T-cell (primary cell): ENCODE measurements around the gene TMEM87B. TPM values are rescaled to one million over a fixed set of nuclear protein-coding genes. Genes with fewer than 3 reads are reported as not detected.

Experiments
- ATAC-seq, 4 experiments: fragments of 200-7000 bp in 3 of 4; fragments of 150-1000 bp in 1 of 4; cut with Tn5 transposase; replicated peaks in 1 of 4; 1 replicate in 3 of 4; 2 replicates in 1 of 4; pipeline ENCODE4 v1.10.0; 2021; ENCODE audit warnings: moderate library complexity in 3 of 4, mild to moderate bottlenecking in 2 of 4, moderate number of reproducible peaks in 1 of 4
- CTCF ChIA-PET, 2 donors: fragments of 300-600 bp; sonication (Branson Sonifier 250); formaldehyde crosslinking; loops; one replicate each; lab custom pipeline; 2022; ENCODE audit warnings: antibody characterized with exemption in 2 of 2; lab: Charles Lee
- POLR2A ChIA-PET, 2 donors: fragments of 300-600 bp; sonication (Branson Sonifier 250); formaldehyde crosslinking; loops; one replicate each; lab custom pipeline; 2022; ENCODE audit warnings: antibody characterized with exemption in 2 of 2; lab: Charles Lee
- DNase-seq, 35 experiments: peaks; one replicate each; pipeline versions ENCODE4 v3.0.0 to v3.0.0-alpha.2; 2013 to 2023
- H3K27ac ChIP-seq: one replicate; pipeline ENCODE4 v1.5.1; 2013; ENCODE audit warnings: low read length
- H3K27me3 ChIP-seq, 2 experiments: replicated peaks in 1 of 2; 1 replicate in 1 of 2; 2 replicates in 1 of 2; pipeline versions ENCODE4 v1.6.1 to v1.7.0; 2013; ENCODE audit warnings: low read length in 1 of 2, mixed read lengths in 1 of 2; ENCODE audit not compliant: control insufficient read depth in 2 of 2, insufficient read depth in 2 of 2; ENCODE audit errors: extremely low read depth in 1 of 2
- H3K36me3 ChIP-seq, 2 donors: 1 replicate in 1 of 2; 2 replicates in 1 of 2; pipeline versions ENCODE4 v1.6.1 to v1.7.0; 2013; ENCODE audit warnings: low read length in 1 of 2; ENCODE audit not compliant: control insufficient read depth in 2 of 2, insufficient read depth in 1 of 2; ENCODE audit errors: extremely low read depth in 1 of 2
- H3K4me1 ChIP-seq, 2 experiments: 1 replicate in 1 of 2; 2 replicates in 1 of 2; pipeline versions ENCODE4 v1.6.1 to v1.7.0; 2013; ENCODE audit warnings: low read length in 2 of 2, mixed read lengths in 1 of 2; ENCODE audit not compliant: insufficient read depth in 2 of 2, control insufficient read depth in 1 of 2; ENCODE audit errors: extremely low read depth in 1 of 2
- H3K4me3 ChIP-seq, 2 donors: 1 replicate in 1 of 2; 2 replicates in 1 of 2; pipeline versions ENCODE4 v1.5.1 to v1.7.0; 2013; ENCODE audit warnings: mild to moderate bottlenecking in 2 of 2, low read length in 1 of 2, moderate library complexity in 1 of 2; ENCODE audit not compliant: control insufficient read depth in 1 of 2; ENCODE audit errors: extremely low read depth in 1 of 2
- H3K9me3 ChIP-seq: 2 replicates; pipeline ENCODE4 v1.7.0; 2013
- H3K27ac Mint-ChIP-seq, 2 donors: one replicate each; pipeline ENCODE4 v1.8.0; 2020 to 2021; ENCODE audit warnings: mild to moderate bottlenecking in 2 of 2, mixed read lengths in 2 of 2
- H3K27me3 Mint-ChIP-seq, 2 donors: one replicate each; pipeline ENCODE4 v1.8.0; 2021 to 2022; ENCODE audit warnings: mixed read lengths in 2 of 2
- H3K36me3 Mint-ChIP-seq: one replicate; pipeline ENCODE4 v1.8.0; 2021; ENCODE audit warnings: mixed read lengths
- H3K4me1 Mint-ChIP-seq, 3 donors: one replicate each; pipeline ENCODE4 v1.8.0; 2020 to 2022; ENCODE audit warnings: mixed read lengths in 3 of 3, mild to moderate bottlenecking in 1 of 3
- H3K4me3 Mint-ChIP-seq, 3 donors: one replicate each; pipeline ENCODE4 v1.8.0; 2020 to 2022; ENCODE audit warnings: mild to moderate bottlenecking in 3 of 3, mixed read lengths in 3 of 3, moderate library complexity in 3 of 3
- H3K9me3 Mint-ChIP-seq, 3 donors: one replicate each; pipeline ENCODE4 v1.8.0; 2020 to 2022; ENCODE audit warnings: mixed read lengths in 3 of 3
- WGBS: methylation state at CpG from one replicate; pipeline ENCODE4 v1.1.5; 2013; ENCODE audit warnings: missing lambda C conversion rate; ENCODE audit not compliant: insufficient coverage; 5-methylcytosine and 5-hydroxymethylcytosine counted together
- total RNA-seq, 35 experiments: library from RNA in 6 of 35; stranded (reverse) in 6 of 35; fragments of 120-200 nt in 1 of 35; gene quantifications; one replicate each; pipeline versions ENCODE4 v1.2.1 to v1.2.4 and lab custom pipeline; 2013 to 2026

The TMEM87B gene
- total RNA-seq, 5 donors from 2014 or later (not counting 1 experiment from before 2014, with no cell fraction given), result 16.8 to 22.7 (median 19.3) TPM

DNA sequence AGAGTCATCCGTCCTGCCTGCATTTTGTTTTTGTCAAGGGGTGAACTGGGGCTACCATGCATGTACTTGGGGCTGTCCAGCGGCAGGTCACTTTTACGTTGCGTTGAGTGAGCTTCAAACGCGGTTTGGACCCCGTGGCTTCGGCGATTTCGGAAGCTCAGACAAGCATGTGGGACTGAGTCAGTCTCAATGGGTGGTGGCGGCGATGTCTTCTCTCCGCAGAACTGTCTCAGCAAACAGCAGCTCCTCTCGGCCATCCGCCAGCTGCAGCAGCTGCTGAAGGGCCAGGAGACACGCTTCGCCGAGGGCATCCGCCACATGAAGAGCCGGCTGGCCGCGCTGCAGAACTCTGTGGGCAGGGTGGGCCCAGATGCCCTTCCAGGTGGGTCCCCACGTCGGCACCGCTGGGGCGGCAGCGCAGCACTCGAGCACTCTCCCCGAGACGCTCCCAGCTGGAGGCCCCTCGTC is 104.4 kb downstream of the TMEM87B start:
- Histone ChIP-seq H3K9me3 (no peaks in the 10 kb centered on the region), H3K36me3 (no peaks in the 10 kb centered on the region), H3K27ac (no peak overlapping the region), H3K27me3 (peaks cover 0 to 3% of the 10 kb centered on the region in 2 experiments), H3K4me3 (no peak overlapping the region), H3K4me1 (peaks cover 12 to 31% of the 10 kb centered on the region in 2 experiments)
- Mint-ChIP-seq H3K4me1 (peaks cover 28 to 30% (median 29%) of the 10 kb centered on the region in 3 donors), H3K27me3 (no peaks in the 10 kb centered on the region), H3K27ac (no peak overlapping the region), H3K36me3 (no peaks in the 10 kb centered on the region), H3K4me3 (no peak overlapping the region), H3K9me3 (no peaks in the 10 kb centered on the region)
- ChIA-PET POLR2A (no interaction called here), CTCF (no interaction called here)
- ATAC-seq, result no peak
- WGBS, result 98% methylated on average over 22 of the region's 31 CpGs
- no peak for DNase-seq

DNA sequence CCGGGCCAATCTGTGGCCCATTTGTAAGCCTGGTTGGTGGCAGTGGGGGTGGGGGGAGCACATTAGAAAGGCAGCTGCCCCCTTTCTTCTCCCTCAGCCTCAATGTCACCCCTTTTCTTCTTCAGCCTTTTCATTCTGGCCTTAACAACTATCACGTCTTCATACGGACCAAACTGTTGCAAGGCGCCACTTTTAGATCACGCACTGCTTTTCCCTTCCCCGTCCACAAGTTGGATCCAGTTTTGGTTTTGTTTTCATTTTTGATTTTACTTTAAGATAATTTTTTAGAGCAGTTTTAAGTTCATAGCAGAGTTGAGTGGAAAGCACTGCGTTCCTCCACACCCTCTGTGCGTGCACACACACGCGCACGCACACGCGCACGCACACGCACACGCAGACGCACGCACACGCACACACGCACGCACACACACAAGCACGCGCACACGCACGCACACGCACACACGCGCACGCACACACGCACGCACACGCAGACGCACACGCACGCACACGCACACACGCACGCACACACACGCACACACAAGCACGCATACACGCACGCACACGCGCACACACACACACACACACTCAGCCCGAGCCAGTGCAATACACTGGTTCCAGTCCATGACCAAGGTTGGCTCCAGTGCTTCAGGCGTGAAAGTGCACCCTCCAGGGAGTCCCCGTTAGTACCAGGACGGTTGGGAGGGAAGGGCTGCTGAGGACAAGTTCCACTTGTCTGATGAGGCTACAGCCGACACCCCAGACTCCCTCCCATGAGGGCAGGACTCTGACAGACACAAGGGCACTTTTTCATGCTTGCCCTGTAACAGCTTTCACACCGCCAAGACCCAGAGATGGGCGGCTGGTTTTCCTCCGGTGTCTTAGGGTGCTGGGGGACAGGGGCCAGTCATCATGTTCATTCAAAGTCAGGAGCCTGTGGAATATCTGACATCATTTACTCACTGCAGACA is 105.5 kb downstream of the TMEM87B start:
- H3K27ac Mint-ChIP-seq, result no peak overlapping the region
- peaks cover 18 to 19% (median 19%) of the 10 kb centered on the region in 3 donors for H3K4me1 Mint-ChIP-seq
- ATAC-seq, result no peak
- Histone ChIP-seq H3K4me3 (no peak overlapping the region), H3K36me3 (no peaks in the 10 kb centered on the region), H3K9me3 (no peaks in the 10 kb centered on the region), H3K27ac (no peak overlapping the region), H3K4me1 (peaks cover 2 to 20% of the 10 kb centered on the region in 2 experiments), H3K27me3 (peaks cover 0 to 4% of the 10 kb centered on the region in 2 experiments)
- DNase-seq, result no peak
- no peak overlapping the region for H3K4me3 Mint-ChIP-seq
- ChIA-PET POLR2A (no interaction called here), CTCF (no interaction called here)
- H3K9me3 Mint-ChIP-seq, result no peaks in the 10 kb centered on the region
- WGBS, result 96% methylated on average over 14 of the region's 52 CpGs
- H3K27me3 Mint-ChIP-seq, result no peaks in the 10 kb centered on the region
- no peaks in the 10 kb centered on the region for H3K36me3 Mint-ChIP-seq

DNA sequence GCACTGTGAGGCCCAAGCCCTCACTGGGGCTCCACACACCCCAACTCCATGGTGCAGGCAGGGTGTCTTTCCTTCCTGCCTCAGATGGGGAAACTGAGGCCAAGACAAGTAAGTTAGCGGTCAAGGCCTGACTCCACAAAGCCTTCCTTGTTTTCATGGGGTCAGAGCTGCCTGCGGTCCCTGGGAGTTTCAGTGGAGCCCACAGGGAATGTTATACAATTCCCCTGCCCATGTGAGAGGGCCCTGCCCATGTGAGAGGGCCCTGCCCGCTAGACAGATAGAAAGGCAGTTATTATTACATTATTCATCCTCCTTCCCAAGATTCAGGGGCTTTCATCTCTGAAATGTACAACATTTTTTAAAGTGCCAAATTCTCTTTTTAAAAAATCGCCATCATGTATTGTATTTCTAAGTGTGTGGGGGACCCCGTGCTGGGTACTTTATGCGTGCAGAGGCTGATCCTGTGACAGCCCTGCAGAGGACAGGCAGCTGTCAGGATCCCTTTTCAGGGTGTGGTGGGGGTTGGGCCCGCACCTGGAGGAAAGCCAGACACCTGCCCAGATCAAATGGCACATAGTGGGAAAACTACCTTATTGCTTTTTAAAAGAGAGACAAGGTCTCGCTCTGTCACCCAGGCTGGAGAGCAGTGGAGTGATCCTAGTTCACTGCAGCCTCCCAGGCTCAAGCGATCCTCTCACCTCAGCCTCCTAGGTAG is 106.5 kb downstream of the TMEM87B start:
- POLR2A ChIA-PET, result interaction anchor here in 1 of 2 donors (0.7 kb wide), 1 partner anchor 34 kb away, joined by 7 read pairs; no protein-coding TSS in a partner anchor
- Mint-ChIP-seq H3K9me3 (no peaks in the 10 kb centered on the region), H3K4me3 (no peak overlapping the region), H3K36me3 (no peaks in the 10 kb centered on the region), H3K27ac (no peak overlapping the region), H3K4me1 (peaks cover 8 to 10% (median 9%) of the 10 kb centered on the region in 3 donors), H3K27me3 (no peaks in the 10 kb centered on the region)
- ATAC-seq (no peak), DNase-seq (no peak)
- Histone ChIP-seq H3K4me1 (peaks cover 0 to 10% of the 10 kb centered on the region in 2 experiments), H3K27me3 (peaks cover 0 to 4% of the 10 kb centered on the region in 2 experiments), H3K9me3 (no peaks in the 10 kb centered on the region), H3K4me3 (no peak overlapping the region), H3K36me3 (no peaks in the 10 kb centered on the region), H3K27ac (no peak overlapping the region)
- WGBS, result 96% methylated on average over 6 of the region's 9 CpGs
- CTCF ChIA-PET, result interaction anchor here in 1 of 2 donors (0.5 kb wide), 1 partner anchor 45 kb away, joined by 4 read pairs; no protein-coding TSS in a partner anchor

DNA sequence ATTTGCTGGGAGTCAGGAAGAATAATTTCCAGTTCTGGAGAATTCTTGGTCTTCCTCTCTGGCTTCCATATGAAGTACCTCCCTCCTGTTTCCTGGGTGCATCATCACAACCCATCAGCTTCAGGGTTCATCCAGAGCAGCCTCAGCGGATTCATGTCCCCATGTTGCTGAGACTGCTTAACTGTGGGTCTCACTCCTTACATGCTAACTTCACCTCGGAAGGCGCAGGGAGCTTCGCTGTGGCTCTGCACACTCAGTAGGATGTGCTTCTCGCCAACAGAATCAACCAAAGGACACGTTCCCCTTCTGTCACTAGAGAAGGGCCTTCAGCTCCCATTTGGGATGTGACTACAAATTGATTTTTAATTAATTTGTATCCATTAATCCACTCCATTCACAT is 107.3 kb downstream of the TMEM87B start:
- H3K27ac Mint-ChIP-seq, result no peak overlapping the region
- no peaks in the 10 kb centered on the region for H3K36me3 Mint-ChIP-seq
- 93% methylated on average over 6 of the region's 6 CpGs for WGBS
- Histone ChIP-seq H3K27me3 (peaks cover 0 to 4% of the 10 kb centered on the region in 2 experiments), H3K4me3 (no peak overlapping the region), H3K4me1 (peaks cover 2 to 3% of the 10 kb centered on the region in 2 experiments), H3K27ac (no peak overlapping the region), H3K9me3 (no peaks in the 10 kb centered on the region), H3K36me3 (no peaks in the 10 kb centered on the region)
- peaks cover 10 to 13% (median 12%) of the 10 kb centered on the region in 3 donors for H3K4me1 Mint-ChIP-seq
- no peaks in the 10 kb centered on the region for H3K9me3 Mint-ChIP-seq
- POLR2A ChIA-PET, result interaction anchor here in 1 of 2 donors (0.7 kb wide), 1 partner anchor 35 kb away, joined by 7 read pairs; no protein-coding TSS in a partner anchor
- ATAC-seq (no peak), DNase-seq (no peak)
- CTCF ChIA-PET, result interaction anchor here in 1 of 2 donors (0.7 kb wide), 1 partner anchor 90 kb away, joined by 5 read pairs; no protein-coding TSS in a partner anchor
- H3K4me3 Mint-ChIP-seq, result no peak overlapping the region
- no peaks in the 10 kb centered on the region for H3K27me3 Mint-ChIP-seq

DNA sequence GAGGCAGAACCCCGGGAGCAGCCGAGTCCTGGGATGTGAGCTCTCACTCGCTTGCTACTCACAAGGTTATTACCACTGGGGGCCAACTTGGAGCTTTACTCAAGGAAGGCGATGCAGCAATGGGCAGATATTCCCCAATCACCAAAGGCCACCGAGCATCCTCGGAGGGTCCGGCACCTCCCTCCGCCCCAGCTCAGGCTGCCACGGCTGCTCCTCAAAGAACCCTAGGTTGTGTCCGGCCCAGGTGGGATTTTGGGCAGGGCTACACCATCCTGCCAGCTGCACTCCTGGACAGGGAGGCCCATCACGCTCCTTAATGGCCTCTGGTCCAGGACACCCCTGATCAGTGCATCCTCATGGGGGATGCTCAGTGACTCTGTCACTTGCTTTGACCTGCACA is 107.9 kb downstream of the TMEM87B start:
- ChIA-PET POLR2A (no interaction called here), CTCF (no interaction called here)
- Mint-ChIP-seq H3K4me3 (no peak overlapping the region), H3K4me1 (peaks cover 8 to 16% (median 10%) of the 10 kb centered on the region in 3 donors), H3K27me3 (no peaks in the 10 kb centered on the region), H3K9me3 (no peaks in the 10 kb centered on the region), H3K27ac (no peak overlapping the region), H3K36me3 (no peaks in the 10 kb centered on the region)
- no peak overlapping the region for H3K27ac ChIP-seq
- no peaks in the 10 kb centered on the region for H3K9me3 ChIP-seq
- 98% methylated on average over 10 of the region's 11 CpGs for WGBS
- H3K4me3 ChIP-seq, result no peak overlapping the region
- no peaks in the 10 kb centered on the region for H3K36me3 ChIP-seq
- H3K4me1 ChIP-seq, result peaks cover 0 to 2% of the 10 kb centered on the region in 2 experiments
- ATAC-seq (no peak), DNase-seq (no peak)
- peaks cover 0 to 4% of the 10 kb centered on the region in 2 experiments for H3K27me3 ChIP-seq

DNA sequence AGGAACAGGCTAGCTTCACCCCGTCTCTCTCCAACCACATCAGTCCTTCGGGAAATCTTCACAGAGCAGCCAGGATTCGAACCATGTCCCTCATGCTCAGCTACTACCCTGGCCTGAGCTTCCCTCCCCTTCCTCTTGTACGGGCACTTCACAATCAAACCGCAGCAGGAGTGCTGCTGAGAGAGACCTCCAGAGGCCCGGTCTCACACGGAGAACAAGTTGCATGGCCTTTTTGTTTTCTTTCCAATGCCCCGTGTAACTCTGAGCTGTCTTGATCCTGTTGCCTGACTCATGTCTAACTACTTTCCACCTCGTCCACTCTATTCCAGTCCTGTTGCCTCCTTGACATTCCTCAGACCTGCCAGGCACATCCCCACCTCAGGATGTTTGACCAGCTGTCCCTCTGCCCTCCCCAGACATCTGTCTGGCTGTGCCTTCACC is 108.5 kb downstream of the TMEM87B start:
- Histone ChIP-seq H3K4me3 (no peak overlapping the region), H3K27ac (no peak overlapping the region), H3K9me3 (no peaks in the 10 kb centered on the region), H3K4me1 (peaks cover 2 to 4% of the 10 kb centered on the region in 2 experiments), H3K36me3 (no peaks in the 10 kb centered on the region), H3K27me3 (peaks cover 0 to 4% of the 10 kb centered on the region in 2 experiments)
- Mint-ChIP-seq H3K36me3 (no peaks in the 10 kb centered on the region), H3K4me1 (peaks cover 14 to 19% (median 14%) of the 10 kb centered on the region in 3 donors), H3K4me3 (no peak overlapping the region), H3K27ac (no peak overlapping the region), H3K9me3 (no peaks in the 10 kb centered on the region), H3K27me3 (no peaks in the 10 kb centered on the region)
- WGBS, result 83% methylated on average over 8 of the region's 9 CpGs
- DNase-seq (no peak), ATAC-seq (no peak)
- ChIA-PET CTCF (no interaction called here), POLR2A (no interaction called here)
